ENCODE measurements around the gene CYTIP. TPM values are rescaled to one million over a fixed set of nuclear protein-coding genes. Genes with fewer than 3 reads are reported as not detected.

The CYTIP gene
- polyA plus RNA-seq, 3 donors: 61.9 to 188 (median 83.5) TPM

GRCh38 chr2:157432475-157433106 lies 11.3 kb downstream of the CYTIP start:
- H3K36me3 Mint-ChIP-seq: peaks cover 85 to 89% of the 10 kb centered on the region in 2 donors
- H3K4me3 ChIP-seq (replicated peaks in 1 of 3; ENCODE audit: low read depth in 2 of 3, low read length in 3 of 3): no peak overlapping the region
- intact Hi-C loops (cut with micrococcal nuclease): loop anchor here in 1 of 2 donors (5.0 to 10.0 kb wide), 2 partner anchors 35 to 108 kb away; partner anchors contain the start of gene ERMN
- H3K4me1 ChIP-seq (ENCODE audit: control insufficient read depth in 1 of 2, insufficient read depth in 2 of 2, low read length in 2 of 2): peaks cover 21 to 41% of the 10 kb centered on the region in 2 donors
- WGBS (ENCODE audit: insufficient coverage): 100% methylated on average over 2 of the region's 2 CpGs
- no peaks in the 10 kb centered on the region for H3K9me3 ChIP-seq (replicated peaks in 1 of 2; ENCODE audit: control insufficient read depth in 1 of 2, insufficient read depth in 1 of 2, low read length in 2 of 2)
- H3K27me3 Mint-ChIP-seq (ENCODE audit: low read depth in 3 of 3): no peaks in the 10 kb centered on the region
- H3K27ac ChIP-seq (ENCODE audit: low read depth in 1 of 2, low read length in 2 of 2): no peak overlapping the region
- H3K9ac ChIP-seq (ENCODE audit: insufficient read depth, low read length, poor library complexity, severe bottlenecking): no peak overlapping the region
- H3K4me2 ChIP-seq (replicated peaks; ENCODE audit: extremely low read depth, low read length, poor library complexity, severe bottlenecking): no peak overlapping the region
- no peaks in the 10 kb centered on the region for H3K27me3 ChIP-seq (ENCODE audit: control insufficient read depth in 2 of 2, insufficient read depth in 2 of 2, low read length in 2 of 2)
- H3K4me3 Mint-ChIP-seq: no peak overlapping the region
- no peak overlapping the region for H2AFZ ChIP-seq (ENCODE audit: insufficient read depth, low read depth, low read length, poor library complexity, severe bottlenecking)
- peaks cover 61 to 77% of the 10 kb centered on the region in 2 donors for H3K36me3 ChIP-seq (replicated peaks in 1 of 2; ENCODE audit: control insufficient read depth in 1 of 2, insufficient read depth in 2 of 2, low read length in 2 of 2)
- TF ChIP-seq CTCF (IDR thresholded peaks at IDR 0.05): no peak
- peak overlapping the region in 1 of 7 donors; percentile 10 for H3K27ac Mint-ChIP-seq
- DNase-seq: no peak
- H4K20me1 ChIP-seq (ENCODE audit: insufficient read depth, low read length): peaks cover 99% of the 10 kb centered on the region
- peaks cover 0 to 7% (median 0%) of the 10 kb centered on the region in 7 donors for H3K9me3 Mint-ChIP-seq
- peaks cover 64% of the 10 kb centered on the region for H3K79me2 ChIP-seq (ENCODE audit: insufficient read depth, low read length)
- H3K4me1 Mint-ChIP-seq: peaks cover 45% of the 10 kb centered on the region

GRCh38 chr2:157431176-157431575 lies 12.7 kb downstream of the CYTIP start:
- peaks cover 35% of the 10 kb centered on the region for H3K4me1 Mint-ChIP-seq
- no CpG with 5 or more reads among the region's 3 CpGs for WGBS (ENCODE audit: insufficient coverage)
- no peak overlapping the region for H3K4me3 ChIP-seq (replicated peaks in 1 of 3; ENCODE audit: low read depth in 2 of 3, low read length in 3 of 3)
- no peak for TF ChIP-seq CTCF (IDR thresholded peaks at IDR 0.05)
- DNase-seq: no peak
- H3K27me3 Mint-ChIP-seq (ENCODE audit: low read depth in 3 of 3): no peaks in the 10 kb centered on the region
- no peaks in the 10 kb centered on the region for H3K27me3 ChIP-seq (ENCODE audit: control insufficient read depth in 2 of 2, insufficient read depth in 2 of 2, low read length in 2 of 2)
- peaks cover 50% of the 10 kb centered on the region for H3K79me2 ChIP-seq (ENCODE audit: insufficient read depth, low read length)
- H3K9ac ChIP-seq (ENCODE audit: insufficient read depth, low read length, poor library complexity, severe bottlenecking): no peak overlapping the region
- H3K4me3 Mint-ChIP-seq: no peak overlapping the region
- H3K27ac Mint-ChIP-seq: no peak overlapping the region
- H3K27ac ChIP-seq (ENCODE audit: low read depth in 1 of 2, low read length in 2 of 2): no peak overlapping the region
- H2AFZ ChIP-seq (ENCODE audit: insufficient read depth, low read depth, low read length, poor library complexity, severe bottlenecking): no peak overlapping the region
- peaks cover 0 to 10% of the 10 kb centered on the region in 2 donors for H3K9me3 ChIP-seq (replicated peaks in 1 of 2; ENCODE audit: control insufficient read depth in 1 of 2, insufficient read depth in 1 of 2, low read length in 2 of 2)
- intact Hi-C loops (cut with micrococcal nuclease): loop anchor here in 1 of 2 donors (5.0 to 10.0 kb wide), 2 partner anchors 36 to 106 kb away; partner anchors contain the start of gene ERMN
- peaks cover 7 to 17% (median 11%) of the 10 kb centered on the region in 7 donors for H3K9me3 Mint-ChIP-seq
- H4K20me1 ChIP-seq (ENCODE audit: insufficient read depth, low read length): peaks cover 99% of the 10 kb centered on the region
- H3K36me3 Mint-ChIP-seq: peaks cover 87 to 94% of the 10 kb centered on the region in 2 donors
- peaks cover 21 to 29% of the 10 kb centered on the region in 2 donors for H3K4me1 ChIP-seq (ENCODE audit: control insufficient read depth in 1 of 2, insufficient read depth in 2 of 2, low read length in 2 of 2)
- peaks cover 75 to 91% of the 10 kb centered on the region in 2 donors for H3K36me3 ChIP-seq (replicated peaks in 1 of 2; ENCODE audit: control insufficient read depth in 1 of 2, insufficient read depth in 2 of 2, low read length in 2 of 2)
- no peak overlapping the region for H3K4me2 ChIP-seq (replicated peaks; ENCODE audit: extremely low read depth, low read length, poor library complexity, severe bottlenecking)
